Stomach (tissue), 4 donors: ENCODE data around the gene WNT9B.

Experiments
- CTCF ChIP-seq, 7 experiments: fragments of 450-650 bp in 4 of 7; fragments of 200-600 bp in 3 of 7; sonication (generic) in 3 of 7; IDR thresholded peaks; one replicate each; pipeline ENCODE4 v1.5.1; 2016 to 2019; ENCODE audit warnings: antibody characterized with exemption in 7 of 7, control low read depth in 2 of 7, mild to moderate bottlenecking in 1 of 7
- POLR2A ChIP-seq, 4 donors: fragments of 450-650 bp; IDR thresholded peaks; one replicate each; pipeline ENCODE4 v1.6.1; 2016; ENCODE audit warnings: antibody characterized with exemption in 4 of 4, control low read depth in 2 of 4, mild to moderate bottlenecking in 1 of 4, moderate library complexity in 1 of 4
- POLR2AphosphoS5 ChIP-seq, 3 donors: sonication (generic); formaldehyde crosslinking; IDR thresholded peaks; one replicate each; pipeline ENCODE4 v1.6.1; 2016; ENCODE audit warnings: antibody characterized with exemption in 3 of 3

GRCh38 chr17:46862949-46863348 lies 11.6 kb downstream of the WNT9B start:
- no peak for TF ChIP-seq CTCF (IDR thresholded peaks at IDR 0.05)
- no peak for TF ChIP-seq POLR2A (IDR thresholded peaks at IDR 0.05)
- TF ChIP-seq POLR2AphosphoS5 (IDR thresholded peaks at IDR 0.05): no peak
